Gastrocnemius medialis (tissue), 4 donors: ENCODE results near the gene SLC25A36. TPM values are rescaled to one million over a fixed set of nuclear protein-coding genes. Genes with fewer than 3 reads are reported as not detected.
A peak's percentile ranks its signal among the peaks of the same experiment; 100 is the strongest.

Source experiments
- ATAC-seq, 2 donors: fragments of 150-250 bp; one replicate each; pipeline ENCODE4 v1.9.1; 2016
- DNase-seq, 2 donors: peaks; one replicate each; pipeline ENCODE4 v3.0.0-alpha.2; 2019
- H3K27ac ChIP-seq, 4 donors: fragments of 200-600 bp; sonication (generic); 1 replicate in 1 of 4; 2 replicates in 3 of 4; pipeline ENCODE4 v1.5.1; 2016 to 2018; ENCODE audit warnings: mild to moderate bottlenecking in 2 of 4, moderate library complexity in 1 of 4
- H3K27me3 ChIP-seq, 3 donors: fragments of 200-600 bp; sonication (generic) in 2 of 3; 1 replicate in 1 of 3; 2 replicates in 2 of 3; pipeline versions ENCODE4 v1.5.1 to v1.6.0; 2016 to 2019; ENCODE audit warnings: mild to moderate bottlenecking in 1 of 3, moderate library complexity in 1 of 3
- H3K36me3 ChIP-seq, 2 donors: fragments of 200-600 bp; sonication (generic) in 1 of 2; one replicate each; pipeline ENCODE4 v1.5.1; 2017 to 2018
- H3K4me1 ChIP-seq, 2 donors: fragments of 200-600 bp; sonication (generic) in 1 of 2; one replicate each; pipeline ENCODE4 v1.5.1; 2016 to 2017; ENCODE audit warnings: mild to moderate bottlenecking in 2 of 2
- H3K4me3 ChIP-seq, 4 donors: fragments of 200-600 bp; sonication (generic) in 3 of 4; 1 replicate in 1 of 4; 2 replicates in 3 of 4; pipeline ENCODE4 v1.5.1; 2016 to 2019; ENCODE audit warnings: mild to moderate bottlenecking in 2 of 4
- H3K9me3 ChIP-seq, 3 donors: fragments of 200-600 bp; sonication (generic) in 2 of 3; 1 replicate in 1 of 3; 2 replicates in 2 of 3; pipeline ENCODE4 v1.5.1; 2016 to 2019
- POLR2A ChIP-seq, 2 donors: fragments of 450-650 bp; IDR thresholded peaks; one replicate each; pipeline ENCODE4 v1.6.1; 2017; ENCODE audit warnings: antibody characterized with exemption in 2 of 2, mild to moderate bottlenecking in 2 of 2, moderate library complexity in 2 of 2
- in situ Hi-C, 4 donors: fragments of 200-750 bp; cut with MboI; loops; one replicate each; pipeline versions ENCODE4 v1.15.0 to v1.8.0; 2017; ENCODE audit warnings: low sequenced_read_pairs in 4 of 4
- intact Hi-C: fragments of 100-400 bp; cut with DNase I; formaldehyde crosslinking; loops from one replicate; pipeline ENCODE4 v1.15.1; 2023; ENCODE audit warnings: low total_unique reads
- total RNA-seq, 4 donors: library from RNA; depleted of rRNA; stranded (reverse); fragments of >200 nt; gene quantifications; one replicate each; pipeline versions ENCODE4 v1.1.0 to v1.2.3, GENCODE V29; 2016
- TF ChIP-seq, protein P1 (sequence below), 5 experiments: fragments of 450-650 bp in 3 of 5; fragments of 200-600 bp in 2 of 5; sonication (generic) in 2 of 5; IDR thresholded peaks in 4 of 5; conservative IDR thresholded peaks in 1 of 5; 1 replicate in 4 of 5; 2 replicates in 1 of 5; pipeline ENCODE4 v1.5.1; 2016 to 2019; ENCODE audit warnings: antibody characterized with exemption in 5 of 5, mild to moderate bottlenecking in 3 of 5, moderate library complexity in 3 of 5

Gene SLC25A36
- total RNA-seq, 4 donors from 2014 or later, result 17.3 to 74.7 (median 35.0) TPM

- in situ Hi-C loops, result loop anchor here in 1 of 4 donors (10.0 kb wide), 1 partner anchor 95 kb away; no protein-coding TSS in a partner anchor
- ATAC-seq, result no peak
Measured at GRCh38 chr3:141009496-141009895, 67.9 kb downstream of the SLC25A36 start.

DNA sequence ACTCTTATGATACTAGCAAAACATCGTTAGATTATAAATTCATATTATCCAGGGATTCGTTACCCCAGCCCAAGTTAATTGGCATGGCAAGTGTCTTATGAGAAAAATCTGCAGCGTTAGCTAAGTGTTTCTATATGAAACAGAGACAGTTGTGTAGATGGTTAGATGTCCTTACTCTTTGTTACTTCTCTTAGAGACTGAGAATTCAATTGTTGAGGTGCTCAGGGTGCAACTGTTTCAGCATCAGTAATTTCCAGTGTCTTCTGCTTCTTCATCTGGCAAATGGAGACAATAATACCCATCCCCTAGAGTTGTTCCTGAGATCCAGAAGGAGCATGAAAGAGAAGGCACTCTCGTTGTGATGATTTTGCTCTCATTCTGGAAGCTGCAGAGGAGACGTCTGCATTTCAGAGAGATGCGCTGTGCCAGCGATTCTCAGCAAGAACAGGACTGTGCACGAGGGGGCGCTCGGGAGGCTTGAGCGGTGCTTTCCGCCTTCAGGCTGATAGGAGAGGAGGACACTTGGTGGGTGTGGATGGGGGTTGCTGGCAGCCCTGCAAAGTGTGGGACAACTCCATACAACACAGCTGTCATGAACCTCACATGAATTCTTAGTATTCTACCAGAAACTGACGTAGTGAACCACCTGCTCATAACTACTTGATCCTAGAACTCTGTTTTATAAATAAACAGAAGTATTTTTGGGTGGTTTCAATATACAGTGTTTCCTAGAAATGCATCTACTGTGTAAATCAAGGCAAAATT, 69.8 kb downstream of the SLC25A36 start:
- in situ Hi-C loops, result loop anchor here in 3 of 4 donors (5.0 to 10.0 kb wide), 3 partner anchors 93 to 181 kb away; no protein-coding TSS in a partner anchor
- no peaks in the 10 kb centered on the region for H3K27me3 ChIP-seq
- H3K4me1 ChIP-seq, result peaks cover 0 to 2% of the 10 kb centered on the region in 2 donors
- H3K4me3 ChIP-seq, result no peak overlapping the region
- ATAC-seq (peak; percentile 58 to 75), DNase-seq (peak; percentile 31 to 63)
- H3K36me3 ChIP-seq, result no peaks in the 10 kb centered on the region
- no peak for TF ChIP-seq POLR2A (IDR thresholded peaks at IDR 0.05)
- TF ChIP-seq, protein P1, sequence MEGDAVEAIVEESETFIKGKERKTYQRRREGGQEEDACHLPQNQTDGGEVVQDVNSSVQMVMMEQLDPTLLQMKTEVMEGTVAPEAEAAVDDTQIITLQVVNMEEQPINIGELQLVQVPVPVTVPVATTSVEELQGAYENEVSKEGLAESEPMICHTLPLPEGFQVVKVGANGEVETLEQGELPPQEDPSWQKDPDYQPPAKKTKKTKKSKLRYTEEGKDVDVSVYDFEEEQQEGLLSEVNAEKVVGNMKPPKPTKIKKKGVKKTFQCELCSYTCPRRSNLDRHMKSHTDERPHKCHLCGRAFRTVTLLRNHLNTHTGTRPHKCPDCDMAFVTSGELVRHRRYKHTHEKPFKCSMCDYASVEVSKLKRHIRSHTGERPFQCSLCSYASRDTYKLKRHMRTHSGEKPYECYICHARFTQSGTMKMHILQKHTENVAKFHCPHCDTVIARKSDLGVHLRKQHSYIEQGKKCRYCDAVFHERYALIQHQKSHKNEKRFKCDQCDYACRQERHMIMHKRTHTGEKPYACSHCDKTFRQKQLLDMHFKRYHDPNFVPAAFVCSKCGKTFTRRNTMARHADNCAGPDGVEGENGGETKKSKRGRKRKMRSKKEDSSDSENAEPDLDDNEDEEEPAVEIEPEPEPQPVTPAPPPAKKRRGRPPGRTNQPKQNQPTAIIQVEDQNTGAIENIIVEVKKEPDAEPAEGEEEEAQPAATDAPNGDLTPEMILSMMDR (IDR thresholded peaks at IDR 0.05 in 4 of 5, conservative IDR thresholded peaks at IDR 0.05 in 1 of 5), result peak; percentile 55 to 84 (median 69)
- H3K27ac ChIP-seq, result no peak overlapping the region
- intact Hi-C loops, result loop anchor here (2.0 to 5.0 kb wide), 3 partner anchors 41 to 181 kb away; partner anchors contain the start of gene SPSB4
- H3K9me3 ChIP-seq, result no peaks in the 10 kb centered on the region

More at GRCh38 chr3:141009496-141009895, 67.9 kb downstream of the SLC25A36 start:
- H3K9me3 ChIP-seq, result no peaks in the 10 kb centered on the region
- DNase-seq, result no peak
- H3K27ac ChIP-seq, result no peak overlapping the region
- H3K4me3 ChIP-seq, result no peak overlapping the region
- TF ChIP-seq, protein P1 (IDR thresholded peaks at IDR 0.05 in 4 of 5, conservative IDR thresholded peaks at IDR 0.05 in 1 of 5), result no peak
- no peak for TF ChIP-seq POLR2A (IDR thresholded peaks at IDR 0.05)
- intact Hi-C loops, result no loop called here
- peaks cover 0 to 2% of the 10 kb centered on the region in 2 donors for H3K4me1 ChIP-seq
- no peaks in the 10 kb centered on the region for H3K27me3 ChIP-seq
- no peaks in the 10 kb centered on the region for H3K36me3 ChIP-seq

DNA sequence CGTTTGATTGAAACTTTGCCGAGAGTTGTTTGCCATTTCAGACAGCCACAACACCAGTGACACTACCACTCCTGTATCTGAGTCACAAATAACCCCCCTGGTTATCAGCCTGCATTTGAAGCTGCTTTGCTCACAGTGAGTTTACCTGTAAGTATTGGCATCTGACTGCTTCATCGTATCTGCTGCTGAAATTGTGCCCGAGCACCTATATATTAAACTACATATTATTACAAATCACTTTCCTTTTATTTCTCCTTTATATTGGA, 70.3 kb downstream of the SLC25A36 start:
- intact Hi-C loops, result loop anchor here (2.0 to 5.0 kb wide), 3 partner anchors 40 to 181 kb away; partner anchors contain the start of gene SPSB4
- ATAC-seq, result no peak
- no peak for DNase-seq
- no peaks in the 10 kb centered on the region for H3K36me3 ChIP-seq
- H3K9me3 ChIP-seq, result no peaks in the 10 kb centered on the region
- no peaks in the 10 kb centered on the region for H3K27me3 ChIP-seq
- H3K4me1 ChIP-seq, result peaks cover 0 to 2% of the 10 kb centered on the region in 2 donors
- TF ChIP-seq POLR2A (IDR thresholded peaks at IDR 0.05), result no peak
- TF ChIP-seq, protein P1 (IDR thresholded peaks at IDR 0.05 in 4 of 5, conservative IDR thresholded peaks at IDR 0.05 in 1 of 5), result no peak
- no peak overlapping the region for H3K4me3 ChIP-seq
- no peak overlapping the region for H3K27ac ChIP-seq
- in situ Hi-C loops, result loop anchor here in 3 of 4 donors (5.0 to 10.0 kb wide), 3 partner anchors 93 to 180 kb away; no protein-coding TSS in a partner anchor

- peaks cover 0 to 2% of the 10 kb centered on the region in 2 donors for H3K4me1 ChIP-seq
- in situ Hi-C loops, result loop anchor here in 3 of 4 donors (5.0 to 10.0 kb wide), 3 partner anchors 92 to 180 kb away; no protein-coding TSS in a partner anchor
- ATAC-seq (no peak), DNase-seq (no peak)
- H3K36me3 ChIP-seq, result no peaks in the 10 kb centered on the region
- no peak overlapping the region for H3K4me3 ChIP-seq
- H3K27ac ChIP-seq, result peak overlapping the region in 1 of 4 donors; percentile 11
- no peaks in the 10 kb centered on the region for H3K9me3 ChIP-seq
- intact Hi-C loops, result loop anchor here (5.0 kb wide), 1 partner anchor 40 kb away; the partner anchor contains the start of gene SPSB4
- H3K27me3 ChIP-seq, result no peaks in the 10 kb centered on the region
- TF ChIP-seq, protein P1 (IDR thresholded peaks at IDR 0.05 in 4 of 5, conservative IDR thresholded peaks at IDR 0.05 in 1 of 5), result no peak
- TF ChIP-seq POLR2A (IDR thresholded peaks at IDR 0.05), result no peak
Measured at GRCh38 chr3:141012571-141012970, 70.9 kb downstream of the SLC25A36 start.
